Measurements from ENCODE around the gene ZNF274. TPM values are rescaled to one million over a fixed set of nuclear protein-coding genes. Genes with fewer than 3 reads are reported as not detected.
"Not testable (repeated sequence)": the region's sequence is repeated elsewhere in the genome, so short reads cannot be mapped to it uniquely, and the experiment has no call there.

ZNF274 gene
- polyA plus RNA-seq, 4 donors, result 17.6 to 25.8 (median 20.7) TPM

GRCh38 chr19:58209577-58209976 is 26.7 kb downstream of the ZNF274 start:
- DNase-seq (ENCODE audit: low read depth in 4 of 4, low spot score in 2 of 4), result no peak

DNA sequence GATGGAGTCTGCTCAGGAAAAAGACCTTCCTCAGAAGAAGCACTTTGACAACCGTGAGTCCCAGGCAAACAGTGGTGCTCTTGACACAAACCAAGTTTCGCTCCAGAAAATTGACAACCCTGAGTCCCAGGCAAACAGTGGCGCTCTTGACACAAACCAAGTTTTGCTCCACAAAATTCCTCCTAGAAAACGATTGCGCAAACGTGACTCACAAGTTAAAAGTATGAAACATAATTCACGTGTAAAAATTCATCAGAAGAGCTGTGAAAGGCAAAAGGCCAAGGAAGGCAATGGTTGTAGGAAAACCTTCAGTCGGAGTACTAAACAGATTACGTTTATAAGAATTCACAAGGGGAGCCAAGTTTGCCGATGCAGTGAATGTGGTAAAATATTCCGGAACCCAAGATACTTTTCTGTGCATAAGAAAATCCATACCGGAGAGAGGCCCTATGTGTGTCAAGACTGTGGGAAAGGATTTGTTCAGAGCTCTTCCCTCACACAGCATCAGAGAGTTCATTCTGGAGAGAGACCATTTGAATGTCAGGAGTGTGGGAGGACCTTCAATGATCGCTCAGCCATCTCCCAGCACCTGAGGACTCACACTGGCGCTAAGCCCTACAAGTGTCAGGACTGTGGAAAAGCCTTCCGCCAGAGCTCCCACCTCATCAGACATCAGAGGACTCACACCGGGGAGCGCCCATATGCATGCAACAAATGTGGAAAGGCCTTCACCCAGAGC is 29.6 kb downstream of the ZNF274 start:
- no peak for DNase-seq (ENCODE audit: low read depth in 4 of 4, low spot score in 2 of 4)

GRCh38 chr19:58213075-58213369 is 30.2 kb downstream of the ZNF274 start:
- DNase-seq (ENCODE audit: low read depth in 4 of 4, low spot score in 2 of 4), result no peak

DNA sequence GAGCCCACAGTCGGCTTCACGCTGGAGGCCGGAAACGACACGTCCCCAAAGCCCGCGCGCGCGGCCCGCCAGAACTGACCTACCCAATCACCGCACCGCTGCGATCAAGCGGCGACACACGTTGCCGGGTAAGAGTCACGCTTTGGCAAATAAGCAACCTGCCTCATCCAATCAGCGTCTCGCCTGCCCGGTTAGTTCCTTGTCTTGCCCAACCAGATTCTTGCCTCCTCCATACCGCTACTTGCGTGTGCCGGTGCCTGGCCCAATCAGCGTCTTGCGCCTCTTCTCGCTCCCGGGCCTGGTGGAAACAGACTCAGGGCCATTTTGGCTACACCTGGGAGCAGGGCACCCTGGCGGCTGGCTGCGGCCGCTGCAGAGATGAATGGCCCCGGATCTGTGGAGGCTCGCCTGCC is 34.2 kb downstream of the ZNF274 start:
- no peak for DNase-seq (ENCODE audit: low read depth in 4 of 4, low spot score in 2 of 4)

GRCh38 chr19:58217607-58218391 is 34.9 kb downstream of the ZNF274 start:
- DNase-seq (ENCODE audit: low read depth in 4 of 4, low spot score in 2 of 4), result no peak

- DNase-seq (ENCODE audit: low read depth in 4 of 4, low spot score in 2 of 4), result no peak
These were observed 36.0 kb downstream of the ZNF274 start for GRCh38 chr19:58218899-58219298.

- peak in 2 of 4 donors; percentile 18 to 25 for DNase-seq (ENCODE audit: low read depth in 4 of 4, low spot score in 2 of 4)
These were observed 45.2 kb downstream of the ZNF274 start for GRCh38 chr19:58227964-58228584.

DNA sequence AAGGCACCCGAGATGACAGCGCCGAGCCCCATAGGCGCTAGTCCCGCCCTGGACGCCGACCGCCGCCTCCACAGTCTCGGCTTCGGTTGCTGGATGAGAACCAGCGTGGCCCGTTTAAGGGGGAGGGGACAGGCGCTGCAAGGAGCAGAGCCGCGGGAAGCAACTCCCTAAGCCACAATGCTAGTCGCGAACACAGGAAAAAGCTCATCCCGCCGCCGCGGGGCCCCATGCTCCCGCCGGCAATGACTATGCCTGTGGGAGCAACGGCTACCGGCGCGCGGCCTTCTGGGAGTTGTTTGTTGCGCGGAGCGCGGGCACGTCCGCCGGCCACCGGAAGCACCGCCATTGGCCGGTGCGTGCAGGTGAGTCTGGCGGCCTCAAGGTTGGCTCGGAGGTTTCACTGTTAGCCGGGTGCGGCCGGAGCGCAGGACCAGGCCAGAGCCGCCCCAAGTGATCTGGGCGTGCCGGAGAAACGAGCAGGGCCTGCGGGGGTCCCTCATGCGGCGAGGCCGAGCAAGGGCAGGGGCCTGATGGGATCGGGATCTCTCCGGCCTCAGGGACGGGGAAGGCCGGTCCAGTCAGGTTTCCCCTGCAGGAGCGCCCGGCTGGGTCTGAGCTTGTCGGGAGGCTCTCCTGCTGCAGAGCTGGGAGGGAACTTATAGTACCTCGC is 45.9 kb downstream of the ZNF274 start, which contains the start of gene ZNF544:
TSS of gene ZNF544 (plus strand) at position 330 of the 670 bp plus-strand sequence. CDS start 15,110 bp downstream, outside the sequence.
- DNase-seq (ENCODE audit: low read depth in 4 of 4, low spot score in 2 of 4), result peak; percentile 41 to 74 (median 56)

DNA sequence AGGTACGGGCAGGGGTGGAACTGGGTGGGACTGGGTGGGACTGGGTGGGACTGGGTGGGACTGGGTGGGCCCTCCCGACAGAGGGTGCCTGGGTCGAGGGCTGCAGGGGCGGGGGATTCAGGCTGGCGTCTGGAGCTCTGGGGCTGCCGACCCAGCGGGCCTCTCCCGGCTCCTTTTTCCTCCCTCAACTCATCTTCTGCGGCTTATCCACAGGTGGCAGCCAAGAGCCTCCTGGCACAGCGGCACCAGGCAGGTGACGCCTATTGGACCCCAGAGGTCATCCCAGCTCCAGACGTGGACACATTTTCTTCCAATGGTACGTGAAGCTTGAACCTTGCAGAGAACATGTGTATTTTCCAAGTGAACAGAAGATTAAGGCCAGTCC is 46.4 kb downstream of the ZNF274 start:
- no peak for DNase-seq (ENCODE audit: low read depth in 4 of 4, low spot score in 2 of 4)

DNA sequence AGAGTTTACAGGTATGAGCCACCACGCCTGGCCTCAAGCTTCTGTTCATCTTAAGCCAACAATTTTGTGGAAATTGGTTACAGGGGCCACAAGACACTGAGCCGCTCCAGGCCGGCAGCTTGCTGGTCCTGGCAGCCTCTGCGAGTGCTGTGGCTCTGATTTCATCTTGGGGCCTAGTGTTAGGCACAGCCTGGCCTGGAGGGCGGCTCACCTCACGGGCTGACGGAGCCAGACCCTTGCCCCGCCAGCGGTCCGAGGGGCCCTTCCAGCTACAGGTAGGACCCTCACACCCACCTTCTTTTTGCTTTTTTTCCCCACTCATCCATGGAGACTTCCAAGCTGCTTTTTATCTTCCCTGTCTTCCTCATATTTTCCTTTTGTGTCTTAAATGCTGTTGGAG is 54.5 kb downstream of the ZNF274 start:
- DNase-seq (ENCODE audit: low read depth in 4 of 4, low spot score in 2 of 4), result no peak

DNA sequence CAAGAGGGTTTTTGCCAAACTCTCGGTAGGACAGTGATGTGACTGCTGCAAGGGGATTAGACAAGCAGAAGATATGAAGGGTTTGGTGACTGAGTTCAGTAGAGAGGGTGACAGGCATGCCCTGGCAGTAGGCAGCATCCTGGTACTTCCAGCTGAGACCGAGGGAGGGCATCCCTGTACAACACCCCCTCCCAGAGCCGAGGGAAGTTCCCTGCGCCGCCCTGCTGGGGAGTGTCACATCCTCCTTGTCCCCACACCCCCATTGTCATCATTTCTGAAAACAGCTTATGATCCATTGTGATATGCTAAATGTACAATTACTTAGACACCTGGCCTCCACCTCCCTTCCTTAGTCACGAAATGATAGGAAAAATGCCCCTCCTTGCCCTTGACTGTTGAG is 60.5 kb downstream of the ZNF274 start:
- DNase-seq (ENCODE audit: low read depth in 4 of 4, low spot score in 2 of 4), result no peak

DNA sequence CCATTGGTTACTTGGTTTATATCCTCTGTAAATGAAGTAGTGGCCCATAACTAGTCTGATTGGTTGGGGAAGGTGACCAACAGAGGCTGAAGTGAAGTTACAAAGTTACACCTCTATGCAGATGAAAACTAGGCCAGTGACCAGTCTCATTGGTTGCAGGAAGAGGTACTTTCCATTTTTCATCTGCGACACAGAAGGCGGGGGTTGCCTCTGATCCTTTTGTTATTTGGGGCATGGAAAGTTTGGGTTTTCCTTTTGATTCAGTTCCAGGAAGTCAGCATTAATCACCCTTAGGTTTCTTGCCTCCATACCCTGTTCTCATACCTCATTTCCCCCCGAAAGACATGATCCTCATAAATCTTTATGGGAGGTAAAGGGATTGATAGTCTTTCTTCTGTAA is 66.0 kb downstream of the ZNF274 start:
- DNase-seq (ENCODE audit: low read depth in 4 of 4, low spot score in 2 of 4), result no peak

- DNase-seq (ENCODE audit: low read depth in 4 of 4, low spot score in 2 of 4), result no peak
These were observed 69.3 kb downstream of the ZNF274 start for GRCh38 chr19:58252102-58252685.

DNA sequence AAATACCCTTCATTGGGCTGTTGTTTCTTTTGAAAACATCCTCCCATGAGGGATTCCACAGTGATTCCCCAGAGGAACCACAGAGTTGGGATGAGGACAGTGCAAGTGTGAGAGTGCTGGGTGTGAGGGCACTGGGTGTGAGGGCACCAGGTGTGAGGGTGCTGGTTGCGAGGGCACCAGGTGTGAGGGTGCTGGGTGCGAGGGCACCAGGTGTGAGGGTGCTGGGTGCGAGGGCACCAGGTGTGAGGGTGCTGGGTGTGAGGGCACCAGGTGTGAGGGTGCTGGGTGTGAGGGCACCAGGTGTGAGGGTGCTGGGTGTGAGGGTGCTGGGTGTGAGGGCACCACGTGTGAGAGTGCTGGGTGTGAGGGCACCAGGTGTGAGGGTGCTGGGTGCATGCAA is 75.4 kb downstream of the ZNF274 start:
- DNase-seq (ENCODE audit: low read depth in 4 of 4, low spot score in 2 of 4), result not testable (repeated sequence)

DNA sequence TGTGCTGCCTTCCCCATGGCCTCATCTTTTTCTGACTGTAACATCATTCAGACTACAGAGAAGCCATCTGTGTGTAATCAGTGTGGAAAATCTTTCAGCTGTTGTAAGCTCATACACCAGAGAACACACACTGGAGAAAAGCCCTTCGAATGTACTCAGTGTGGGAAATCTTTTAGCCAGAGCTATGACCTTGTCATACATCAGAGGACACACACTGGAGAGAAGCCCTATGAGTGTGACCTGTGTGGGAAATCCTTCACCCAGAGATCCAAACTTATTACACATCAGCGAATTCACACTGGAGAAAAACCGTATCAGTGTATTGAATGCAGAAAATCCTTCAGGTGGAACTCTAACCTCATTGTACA is 78.7 kb downstream of the ZNF274 start:
- DNase-seq (ENCODE audit: low read depth in 4 of 4, low spot score in 2 of 4), result no peak

DNA sequence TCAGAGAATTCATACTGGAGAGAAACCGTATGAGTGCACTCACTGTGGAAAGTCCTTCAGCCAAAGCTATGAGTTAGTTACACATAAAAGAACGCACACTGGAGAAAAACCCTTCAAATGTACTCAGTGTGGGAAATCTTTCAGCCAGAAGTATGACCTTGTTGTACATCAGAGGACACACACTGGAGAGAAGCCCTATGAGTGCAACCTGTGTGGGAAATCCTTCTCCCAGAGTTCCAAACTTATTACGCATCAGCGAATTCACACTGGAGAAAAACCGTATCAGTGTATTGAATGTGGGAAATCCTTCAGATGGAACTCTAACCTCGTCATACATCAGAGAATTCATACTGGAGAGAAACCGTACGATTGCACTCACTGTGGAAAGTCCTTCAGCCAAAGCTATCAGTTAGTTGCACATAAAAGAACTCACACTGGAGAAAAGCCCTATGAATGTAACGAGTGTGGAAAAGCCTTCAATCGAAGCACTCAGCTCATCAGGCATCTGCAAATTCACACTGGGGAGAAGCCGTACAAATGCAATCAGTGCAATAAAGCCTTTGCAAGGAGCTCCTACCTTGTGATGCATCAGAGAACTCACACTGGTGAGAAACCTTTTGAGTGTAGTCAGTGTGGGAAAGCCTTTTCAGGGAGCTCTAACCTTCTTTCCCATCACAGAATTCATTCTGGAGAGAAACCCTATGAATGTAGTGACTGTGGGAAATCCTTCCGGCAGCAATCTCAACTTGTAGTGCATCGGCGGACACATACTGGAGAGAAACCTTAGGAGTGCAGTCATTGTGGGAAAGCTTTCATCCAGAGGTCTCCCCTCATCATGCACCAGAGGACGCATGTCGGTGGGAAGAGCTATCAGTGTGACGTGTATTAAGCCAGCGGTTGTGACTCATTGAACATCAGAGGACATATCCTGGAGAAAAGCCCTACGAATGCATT is 79.4 kb downstream of the ZNF274 start:
- DNase-seq (ENCODE audit: low read depth in 4 of 4, low spot score in 2 of 4), result no peak

GRCh38 chr19:58262922-58263296 is 80.0 kb downstream of the ZNF274 start:
- no peak for DNase-seq (ENCODE audit: low read depth in 4 of 4, low spot score in 2 of 4)

Measured in left renal cortex interstitium (tissue), 4 donors.